ENCODE results near the gene INPP5A. TPM values are rescaled to one million over a fixed set of nuclear protein-coding genes. Genes with fewer than 3 reads are reported as not detected.

Gene INPP5A
- total and polyA plus RNA-seq, 4 donors = 37.7 to 112 (median 54.9) TPM

DNA sequence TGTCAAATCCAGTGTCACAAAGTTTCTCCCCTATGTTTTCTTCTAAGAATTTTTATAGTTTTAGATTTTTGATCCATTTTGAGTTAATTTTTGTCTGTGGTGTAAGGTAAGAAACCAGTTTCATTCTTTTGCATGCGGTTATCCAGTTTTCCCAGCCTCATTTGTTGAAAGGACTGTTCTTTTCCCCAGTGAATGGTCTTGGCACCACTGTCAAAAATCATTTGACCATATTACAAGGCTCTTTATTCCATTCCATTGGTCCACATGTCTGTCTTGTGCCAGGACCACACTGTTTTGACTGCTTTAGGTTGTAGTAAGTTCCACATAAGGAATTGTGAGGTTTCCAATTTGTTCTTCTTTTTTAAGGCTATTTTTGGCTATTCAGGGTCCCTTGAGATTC is 64.0 kb downstream of the INPP5A start:
- H3K9me3 ChIP-seq (ENCODE audit: control insufficient read depth, low read length) = no peaks in the 10 kb centered on the region
- 18 to 23% methylated on average over 1 of the region's 1 CpG for WGBS, 2 donors
- no peaks in the 10 kb centered on the region for H3K27me3 ChIP-seq (ENCODE audit: control insufficient read depth in 1 of 2, insufficient read depth in 2 of 2, low read length in 1 of 2)
- no peak for ATAC-seq (ENCODE audit: low FRiP score)
- H3K4me1 ChIP-seq (ENCODE audit: control insufficient read depth in 1 of 2, insufficient read depth in 2 of 2, low read length in 2 of 2) = peaks cover 2 to 4% of the 10 kb centered on the region in 2 donors
- H3K4me3 ChIP-seq (ENCODE audit: low read length in 2 of 2) = no peak overlapping the region
- intact Hi-C loops (cut with DNase I) = no loop called here
- H3K27ac ChIP-seq (ENCODE audit: low read depth in 1 of 2, low read length in 2 of 2) = no peak overlapping the region
- DNase-seq = no peak
- H3K36me3 ChIP-seq (ENCODE audit: control insufficient read depth in 1 of 2, insufficient read depth in 2 of 2, low read length in 1 of 2) = no peaks in the 10 kb centered on the region

DNA sequence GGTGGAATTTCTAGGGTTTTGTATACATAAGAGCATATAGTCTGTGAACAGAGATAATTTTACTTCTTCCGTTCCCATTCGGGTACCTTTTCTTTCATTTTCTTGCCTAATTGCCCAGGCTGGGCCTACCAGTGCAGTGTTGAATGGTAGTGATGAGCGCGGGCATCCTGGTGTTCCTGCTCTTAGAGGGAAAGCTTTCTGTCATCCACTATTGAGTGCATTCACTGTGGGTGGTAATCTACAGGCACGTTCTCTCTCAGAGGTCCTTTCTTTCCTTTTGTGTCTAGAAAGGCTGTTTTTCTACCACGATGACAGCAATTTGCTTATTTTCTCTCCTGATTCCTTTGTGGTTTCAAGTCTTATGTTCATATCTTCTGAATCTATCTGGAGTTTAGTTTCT is 65.0 kb downstream of the INPP5A start:
- no peaks in the 10 kb centered on the region for H3K9me3 ChIP-seq (ENCODE audit: control insufficient read depth, low read length)
- H3K4me3 ChIP-seq (ENCODE audit: low read length in 2 of 2) = no peak overlapping the region
- peaks cover 2 to 4% of the 10 kb centered on the region in 2 donors for H3K4me1 ChIP-seq (ENCODE audit: control insufficient read depth in 1 of 2, insufficient read depth in 2 of 2, low read length in 2 of 2)
- no peak for ATAC-seq (ENCODE audit: low FRiP score)
- H3K36me3 ChIP-seq (ENCODE audit: control insufficient read depth in 1 of 2, insufficient read depth in 2 of 2, low read length in 1 of 2) = no peaks in the 10 kb centered on the region
- H3K27ac ChIP-seq (ENCODE audit: low read depth in 1 of 2, low read length in 2 of 2) = no peak overlapping the region
- no peaks in the 10 kb centered on the region for H3K27me3 ChIP-seq (ENCODE audit: control insufficient read depth in 1 of 2, insufficient read depth in 2 of 2, low read length in 1 of 2)
- DNase-seq = no peak
- 76 to 81% methylated on average over 6 of the region's 6 CpGs for WGBS, 2 donors
- intact Hi-C loops (cut with DNase I) = no loop called here

DNA sequence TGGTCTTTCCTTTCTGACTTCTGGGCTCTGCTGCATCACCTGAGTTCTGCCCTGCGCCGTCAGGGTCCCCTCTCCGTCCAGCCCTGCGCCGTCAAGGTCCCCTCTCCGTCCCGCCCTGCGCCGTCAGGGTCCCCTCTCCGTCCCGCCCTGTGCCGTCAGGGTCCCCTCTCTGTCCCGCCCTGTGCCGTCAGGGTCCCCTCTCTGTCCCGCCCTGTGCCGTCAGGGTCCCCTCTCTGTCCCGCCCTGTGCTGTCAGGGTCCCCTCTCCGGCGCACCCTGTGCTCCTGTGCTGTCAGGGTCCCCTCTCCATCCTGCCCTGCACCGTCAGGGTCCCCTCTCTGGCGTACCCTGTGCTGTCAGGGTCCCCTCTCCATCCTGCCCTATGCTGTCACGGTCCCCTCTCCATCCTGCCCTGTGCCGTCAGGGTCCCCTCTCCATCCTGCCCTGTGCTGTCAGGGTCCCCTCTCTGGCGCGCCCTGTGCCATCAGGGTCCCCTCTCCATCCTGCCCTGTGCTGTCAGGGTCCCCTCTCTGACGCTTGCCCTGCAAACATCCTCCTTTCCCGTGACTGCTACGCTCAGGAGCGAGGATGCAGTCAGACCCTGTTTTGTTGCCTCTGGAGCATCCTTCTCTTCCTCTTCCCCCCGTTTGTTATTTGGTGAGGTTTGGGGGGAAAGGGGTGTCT is 66.4 kb downstream of the INPP5A start:
- peak in 1 of 2 donors; percentile 53 for DNase-seq
- intact Hi-C loops (cut with DNase I) = no loop called here

DNA sequence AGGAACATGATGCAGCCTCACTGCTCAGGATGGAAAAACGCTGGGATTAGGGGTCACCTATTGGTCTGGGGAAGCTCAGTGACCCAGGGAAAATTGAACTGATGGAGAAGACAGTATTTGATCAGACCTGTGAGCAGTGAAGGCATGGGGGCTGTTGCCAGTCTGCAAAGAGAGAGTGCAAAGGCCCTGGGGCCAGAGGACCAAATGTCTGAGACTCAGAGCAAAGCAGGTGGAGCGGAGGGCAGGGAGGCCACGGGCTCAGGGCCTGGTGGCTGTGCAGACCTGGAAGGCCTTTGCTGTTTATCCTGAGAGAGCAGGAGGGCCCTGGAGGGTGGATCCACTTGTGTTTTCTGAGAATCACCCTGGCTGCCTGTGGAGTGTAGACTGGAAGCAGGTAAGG is 67.1 kb downstream of the INPP5A start:
- Histone ChIP-seq H3K27me3 (ENCODE audit: control insufficient read depth in 1 of 2, insufficient read depth in 2 of 2, low read length in 1 of 2) (no peaks in the 10 kb centered on the region), H3K27ac (ENCODE audit: low read depth in 1 of 2, low read length in 2 of 2) (no peak overlapping the region), H3K36me3 (ENCODE audit: control insufficient read depth in 1 of 2, insufficient read depth in 2 of 2, low read length in 1 of 2) (no peaks in the 10 kb centered on the region), H3K4me3 (ENCODE audit: low read length in 2 of 2) (no peak overlapping the region), H3K9me3 (ENCODE audit: control insufficient read depth, low read length) (no peaks in the 10 kb centered on the region), H3K4me1 (ENCODE audit: control insufficient read depth in 1 of 2, insufficient read depth in 2 of 2, low read length in 2 of 2) (peaks cover 0 to 4% of the 10 kb centered on the region in 2 donors)
- DNase-seq = no peak
- ATAC-seq (ENCODE audit: low FRiP score) = no peak
- intact Hi-C loops (cut with DNase I) = no loop called here
- WGBS, 2 donors = 93 to 98% methylated on average over 3 of the region's 3 CpGs

More for the DNA sequence above, 66.4 kb downstream of the INPP5A start:
- no peak for ATAC-seq (ENCODE audit: low FRiP score)
- no peaks in the 10 kb centered on the region for H3K27me3 ChIP-seq (ENCODE audit: control insufficient read depth in 1 of 2, insufficient read depth in 2 of 2, low read length in 1 of 2)
- no peak overlapping the region for H3K4me3 ChIP-seq (ENCODE audit: low read length in 2 of 2)
- peaks cover 2 to 4% of the 10 kb centered on the region in 2 donors for H3K4me1 ChIP-seq (ENCODE audit: control insufficient read depth in 1 of 2, insufficient read depth in 2 of 2, low read length in 2 of 2)
- H3K9me3 ChIP-seq (ENCODE audit: control insufficient read depth, low read length) = no peaks in the 10 kb centered on the region
- H3K36me3 ChIP-seq (ENCODE audit: control insufficient read depth in 1 of 2, insufficient read depth in 2 of 2, low read length in 1 of 2) = no peaks in the 10 kb centered on the region
- no peak overlapping the region for H3K27ac ChIP-seq (ENCODE audit: low read depth in 1 of 2, low read length in 2 of 2)
- WGBS, 2 donors = 94 to 96% methylated on average over 30 of the region's 30 CpGs

DNA sequence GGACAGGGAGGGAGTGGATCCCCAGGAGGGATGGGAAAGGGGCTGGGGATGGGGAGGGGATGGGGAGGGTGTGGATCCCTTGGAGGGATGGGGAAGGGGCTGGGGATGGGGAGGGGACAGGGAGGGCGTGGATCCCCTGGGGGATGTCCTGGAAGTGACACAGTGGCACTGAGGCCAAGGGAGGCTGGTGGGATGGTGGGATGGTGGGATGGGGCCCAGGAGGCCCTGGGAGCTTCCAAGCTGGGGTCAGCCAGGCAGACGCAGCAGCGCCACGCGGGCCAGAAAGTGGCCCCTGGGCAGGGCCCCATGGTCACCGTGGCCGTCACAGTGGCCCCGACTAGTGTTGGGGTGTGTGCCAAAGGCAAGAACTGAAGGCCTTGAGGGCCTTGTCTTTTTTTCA is 67.8 kb downstream of the INPP5A start:
- H3K27ac ChIP-seq (ENCODE audit: low read depth in 1 of 2, low read length in 2 of 2) = no peak overlapping the region
- H3K9me3 ChIP-seq (ENCODE audit: control insufficient read depth, low read length) = no peaks in the 10 kb centered on the region
- intact Hi-C loops (cut with DNase I) = no loop called here
- H3K27me3 ChIP-seq (ENCODE audit: control insufficient read depth in 1 of 2, insufficient read depth in 2 of 2, low read length in 1 of 2) = no peaks in the 10 kb centered on the region
- ATAC-seq (ENCODE audit: low FRiP score) (no peak), DNase-seq (peak in 1 of 2 donors; percentile 61)
- H3K36me3 ChIP-seq (ENCODE audit: control insufficient read depth in 1 of 2, insufficient read depth in 2 of 2, low read length in 1 of 2) = no peaks in the 10 kb centered on the region
- no peak overlapping the region for H3K4me3 ChIP-seq (ENCODE audit: low read length in 2 of 2)
- H3K4me1 ChIP-seq (ENCODE audit: control insufficient read depth in 1 of 2, insufficient read depth in 2 of 2, low read length in 2 of 2) = peaks cover 0 to 4% of the 10 kb centered on the region in 2 donors
- 60 to 73% methylated on average over 8 of the region's 8 CpGs for WGBS, 2 donors

DNA sequence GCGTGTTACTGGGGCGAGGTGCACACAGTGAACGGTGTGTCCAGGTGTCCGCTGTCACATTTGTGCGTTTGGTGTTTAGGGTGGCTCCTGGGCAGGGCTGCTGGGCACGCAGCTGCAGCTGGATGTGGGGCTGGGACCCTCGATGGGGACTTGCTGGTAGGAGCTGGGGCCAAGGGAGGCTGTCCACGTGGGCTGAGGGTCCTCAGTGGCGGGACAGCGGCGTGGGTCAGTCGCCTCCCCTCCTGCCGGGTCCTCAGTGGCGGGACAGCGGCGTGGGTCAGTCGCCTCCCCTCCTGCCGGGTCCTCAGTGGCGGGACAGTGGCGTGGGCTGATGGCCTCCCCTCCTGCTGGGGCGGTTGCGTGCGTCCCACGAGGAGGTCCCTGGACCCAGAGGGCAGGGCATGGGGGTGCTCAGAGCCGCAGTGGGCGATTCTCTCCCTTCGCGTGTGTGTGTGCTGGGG is 68.5 kb downstream of the INPP5A start:
- H3K4me3 ChIP-seq (ENCODE audit: low read length in 2 of 2) = no peak overlapping the region
- H3K27me3 ChIP-seq (ENCODE audit: control insufficient read depth in 1 of 2, insufficient read depth in 2 of 2, low read length in 1 of 2) = no peaks in the 10 kb centered on the region
- peak in 1 of 2 donors; percentile 66 for DNase-seq
- H3K4me1 ChIP-seq (ENCODE audit: control insufficient read depth in 1 of 2, insufficient read depth in 2 of 2, low read length in 2 of 2) = peaks cover 0 to 4% of the 10 kb centered on the region in 2 donors
- intact Hi-C loops (cut with DNase I) = no loop called here
- 72 to 83% methylated on average over 23 to 28 of the region's 28 CpGs for WGBS, 2 donors
- H3K36me3 ChIP-seq (ENCODE audit: control insufficient read depth in 1 of 2, insufficient read depth in 2 of 2, low read length in 1 of 2) = no peaks in the 10 kb centered on the region
- ATAC-seq (ENCODE audit: low FRiP score) = peak; percentile 13
- no peak overlapping the region for H3K27ac ChIP-seq (ENCODE audit: low read depth in 1 of 2, low read length in 2 of 2)
- H3K9me3 ChIP-seq (ENCODE audit: control insufficient read depth, low read length) = no peaks in the 10 kb centered on the region

- H3K27ac ChIP-seq (ENCODE audit: low read depth in 1 of 2, low read length in 2 of 2) = no peak overlapping the region
- no peaks in the 10 kb centered on the region for H3K36me3 ChIP-seq (ENCODE audit: control insufficient read depth in 1 of 2, insufficient read depth in 2 of 2, low read length in 1 of 2)
- peak; percentile 75 for ATAC-seq (ENCODE audit: low FRiP score)
- no peaks in the 10 kb centered on the region for H3K4me1 ChIP-seq (ENCODE audit: control insufficient read depth in 1 of 2, insufficient read depth in 2 of 2, low read length in 2 of 2)
- no peak overlapping the region for H3K4me3 ChIP-seq (ENCODE audit: low read length in 2 of 2)
- WGBS, 2 donors = 26 to 27% methylated on average over 40 of the region's 40 CpGs
- peak; percentile 77 to 90 for DNase-seq
- no peaks in the 10 kb centered on the region for H3K27me3 ChIP-seq (ENCODE audit: control insufficient read depth in 1 of 2, insufficient read depth in 2 of 2, low read length in 1 of 2)
- no peaks in the 10 kb centered on the region for H3K9me3 ChIP-seq (ENCODE audit: control insufficient read depth, low read length)
- intact Hi-C loops (cut with DNase I) = no loop called here
Measured at GRCh38 chr10:132606536-132607316, 69.1 kb downstream of the INPP5A start.

- Histone ChIP-seq H3K27ac (ENCODE audit: low read depth in 1 of 2, low read length in 2 of 2) (no peak overlapping the region), H3K4me1 (ENCODE audit: control insufficient read depth in 1 of 2, insufficient read depth in 2 of 2, low read length in 2 of 2) (no peaks in the 10 kb centered on the region), H3K27me3 (ENCODE audit: control insufficient read depth in 1 of 2, insufficient read depth in 2 of 2, low read length in 1 of 2) (no peaks in the 10 kb centered on the region), H3K4me3 (ENCODE audit: low read length in 2 of 2) (no peak overlapping the region), H3K36me3 (ENCODE audit: control insufficient read depth in 1 of 2, insufficient read depth in 2 of 2, low read length in 1 of 2) (no peaks in the 10 kb centered on the region), H3K9me3 (ENCODE audit: control insufficient read depth, low read length) (no peaks in the 10 kb centered on the region)
- ATAC-seq (ENCODE audit: low FRiP score) (no peak), DNase-seq (peak in 1 of 2 donors; percentile 56)
- WGBS, 2 donors = 66 to 69% methylated on average over 20 of the region's 20 CpGs
- intact Hi-C loops (cut with DNase I) = no loop called here
Measured at GRCh38 chr10:132607491-132607890, 69.9 kb downstream of the INPP5A start.

Data from aorta (tissue), 5 donors.